Myometrial cell (primary cell): ENCODE results near the gene MROH2B. TPM values are rescaled to one million over a fixed set of nuclear protein-coding genes. Genes with fewer than 3 reads are reported as not detected.

Experiments
- total RNA-seq: library from RNA; depleted of rRNA; stranded (reverse); fragments of >200 nt; gene quantifications from 2 replicates; pipeline ENCODE4 v1.2.3, GENCODE V29; 2015

MROH2B gene
- total RNA-seq = not detected in 2 replicates

DNA sequence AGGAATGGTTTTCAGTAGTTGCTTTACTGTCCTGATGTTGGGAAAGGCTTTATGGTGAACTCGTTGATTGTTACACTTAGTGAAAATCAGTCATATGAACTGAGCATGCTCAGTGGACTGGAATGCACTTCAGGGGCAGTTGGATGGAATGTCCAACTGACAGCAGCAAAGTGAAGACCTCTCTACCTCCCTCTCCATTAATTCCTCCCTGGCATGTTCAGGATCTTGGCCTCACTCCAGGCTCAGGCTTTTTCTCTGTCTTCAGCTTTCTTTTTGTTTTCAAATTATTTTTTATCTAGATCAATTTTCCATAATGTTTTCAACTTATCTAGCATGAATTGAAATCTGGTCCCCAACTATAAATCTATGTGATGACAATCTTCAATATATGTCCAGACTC, at the start of gene MROH2B:
TSS of gene MROH2B (minus strand) at position 101 of the 400 bp plus-strand sequence. CDS start 490 bp downstream, outside the sequence.

Other genes starting within 250 kb of the MROH2B start
- 47.3 and 48.7 TPM in 2 replicates for gene RPL37, start 236.1 kb downstream of the MROH2B start, total RNA-seq
- 4.9 and 5.5 TPM in 2 replicates for gene CARD6, start 230.0 kb downstream of the MROH2B start, total RNA-seq
- gene C7, start 161.8 kb downstream of the MROH2B start, total RNA-seq = 1.4 and 2.8 TPM in 2 replicates
- gene C6, start 142.2 kb upstream of the MROH2B start, total RNA-seq = not detected in 2 replicates